Measurements from ENCODE around the gene UQCRFS1.
"Not testable (repeated sequence)": the region's sequence is repeated elsewhere in the genome, so short reads cannot be mapped to it uniquely, and the experiment has no call there.

Gene UQCRFS1

GRCh38 chr19:29255912-29256311 lies 43.0 kb upstream of the UQCRFS1 start:
- TF ChIP-seq CTCF (IDR thresholded peaks at IDR 0.05; ENCODE audit: insufficient read depth, low read depth, low read length, missing control alignments), result no peak
- H3K4me3 ChIP-seq (ENCODE audit: low read depth, low read length), result no peak overlapping the region
- DNase-seq (ENCODE audit: low read depth), result no peak

GRCh38 chr19:29255006-29255405 lies 42.1 kb upstream of the UQCRFS1 start:
- TF ChIP-seq CTCF (IDR thresholded peaks at IDR 0.05; ENCODE audit: insufficient read depth, low read depth, low read length, missing control alignments), result no peak
- DNase-seq (ENCODE audit: low read depth), result no peak

GRCh38 chr19:29249798-29250197 lies 36.8 kb upstream of the UQCRFS1 start:
- not testable (repeated sequence) for DNase-seq (ENCODE audit: low read depth); H3K4me3 ChIP-seq (ENCODE audit: low read depth, low read length)

More at GRCh38 chr19:29255006-29255405, 42.1 kb upstream of the UQCRFS1 start:
- no peak overlapping the region for H3K4me3 ChIP-seq (ENCODE audit: low read depth, low read length)

DNA sequence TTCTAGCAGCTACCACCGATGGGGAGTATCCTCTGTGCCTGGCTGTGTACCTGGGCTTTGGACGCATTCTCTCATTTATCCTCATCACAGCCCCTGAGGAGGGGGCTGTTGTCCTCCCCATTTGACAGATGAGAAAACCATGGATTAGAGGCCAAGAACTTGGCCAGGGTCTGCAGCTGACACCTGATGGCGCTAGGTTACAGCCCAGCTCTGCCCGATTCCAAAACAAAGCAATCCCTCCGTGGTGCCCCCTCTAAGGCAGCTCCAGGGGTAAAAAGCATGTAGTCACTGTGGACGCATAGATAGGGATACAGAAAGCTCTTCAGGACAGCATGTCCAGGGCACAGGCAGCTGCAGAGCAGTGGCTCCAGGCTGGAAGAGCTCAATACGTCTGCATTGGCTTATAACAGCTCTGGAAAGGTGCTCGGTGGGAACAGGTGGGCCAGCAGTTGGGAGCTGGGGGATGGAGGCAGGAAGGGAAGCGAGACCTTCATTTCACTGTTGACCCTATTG lies 35.4 kb upstream of the UQCRFS1 start:
- no peak overlapping the region for H3K4me3 ChIP-seq (ENCODE audit: low read depth, low read length)
- TF ChIP-seq CTCF (IDR thresholded peaks at IDR 0.05; ENCODE audit: insufficient read depth, low read depth, low read length, missing control alignments), result no peak
- DNase-seq (ENCODE audit: low read depth), result no peak

DNA sequence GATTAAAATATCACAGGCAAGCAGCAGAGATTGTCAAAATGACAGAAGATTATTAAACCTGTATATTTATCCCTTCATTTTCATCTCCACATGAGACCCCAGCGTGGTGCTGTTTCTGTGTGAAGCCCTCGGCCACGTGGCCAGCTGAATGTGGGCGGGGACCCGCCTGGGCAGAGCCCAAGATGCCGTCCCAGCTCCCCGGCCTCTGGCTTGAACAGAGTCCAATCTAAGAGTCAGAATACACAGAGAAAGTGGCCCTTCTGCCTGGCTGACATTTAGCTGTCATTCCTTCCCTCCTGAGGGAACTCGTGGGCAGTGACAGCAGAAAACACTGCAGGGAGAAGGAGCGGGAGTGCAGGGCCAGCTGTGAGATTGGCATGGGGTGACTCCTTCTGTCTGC lies 34.9 kb upstream of the UQCRFS1 start:
- no peak overlapping the region for H3K4me3 ChIP-seq (ENCODE audit: low read depth, low read length)
- no peak for DNase-seq (ENCODE audit: low read depth)
- TF ChIP-seq CTCF (IDR thresholded peaks at IDR 0.05; ENCODE audit: insufficient read depth, low read depth, low read length, missing control alignments), result no peak

GRCh38 chr19:29247471-29247870 lies 34.5 kb upstream of the UQCRFS1 start:
- DNase-seq (ENCODE audit: low read depth), result no peak
- no peak overlapping the region for H3K4me3 ChIP-seq (ENCODE audit: low read depth, low read length)
- TF ChIP-seq CTCF (IDR thresholded peaks at IDR 0.05; ENCODE audit: insufficient read depth, low read depth, low read length, missing control alignments), result no peak

- no peak for TF ChIP-seq CTCF (IDR thresholded peaks at IDR 0.05; ENCODE audit: insufficient read depth, low read depth, low read length, missing control alignments)
- DNase-seq (ENCODE audit: low read depth), result no peak
- no peak overlapping the region for H3K4me3 ChIP-seq (ENCODE audit: low read depth, low read length)
These were observed 34.1 kb upstream of the UQCRFS1 start for GRCh38 chr19:29247051-29247450.
